T-cell (primary cell): Measurements from ENCODE around the gene NECTIN2. TPM values are rescaled to one million over a fixed set of nuclear protein-coding genes. Genes with fewer than 3 reads are reported as not detected.
A peak's percentile ranks its signal among the peaks of the same experiment; 100 is the strongest.

Source experiments
- ATAC-seq, 4 experiments: fragments of 200-7000 bp in 3 of 4; fragments of 150-1000 bp in 1 of 4; cut with Tn5 transposase; replicated peaks in 1 of 4; 1 replicate in 3 of 4; 2 replicates in 1 of 4; pipeline ENCODE4 v1.10.0; 2021; ENCODE audit warnings: moderate library complexity in 3 of 4, mild to moderate bottlenecking in 2 of 4, moderate number of reproducible peaks in 1 of 4
- CTCF ChIA-PET, 2 donors: fragments of 300-600 bp; sonication (Branson Sonifier 250); formaldehyde crosslinking; loops; one replicate each; lab custom pipeline; 2022; ENCODE audit warnings: antibody characterized with exemption in 2 of 2; lab: Charles Lee
- POLR2A ChIA-PET, 2 donors: fragments of 300-600 bp; sonication (Branson Sonifier 250); formaldehyde crosslinking; loops; one replicate each; lab custom pipeline; 2022; ENCODE audit warnings: antibody characterized with exemption in 2 of 2; lab: Charles Lee
- DNase-seq, 35 experiments: peaks; one replicate each; pipeline versions ENCODE4 v3.0.0 to v3.0.0-alpha.2; 2013 to 2023
- H3K27ac ChIP-seq: one replicate; pipeline ENCODE4 v1.5.1; 2013; ENCODE audit warnings: low read length
- H3K27me3 ChIP-seq, 2 experiments: replicated peaks in 1 of 2; 1 replicate in 1 of 2; 2 replicates in 1 of 2; pipeline versions ENCODE4 v1.6.1 to v1.7.0; 2013; ENCODE audit warnings: low read length in 1 of 2, mixed read lengths in 1 of 2; ENCODE audit not compliant: control insufficient read depth in 2 of 2, insufficient read depth in 2 of 2; ENCODE audit errors: extremely low read depth in 1 of 2
- H3K36me3 ChIP-seq, 2 donors: 1 replicate in 1 of 2; 2 replicates in 1 of 2; pipeline versions ENCODE4 v1.6.1 to v1.7.0; 2013; ENCODE audit warnings: low read length in 1 of 2; ENCODE audit not compliant: control insufficient read depth in 2 of 2, insufficient read depth in 1 of 2; ENCODE audit errors: extremely low read depth in 1 of 2
- H3K4me1 ChIP-seq, 2 experiments: 1 replicate in 1 of 2; 2 replicates in 1 of 2; pipeline versions ENCODE4 v1.6.1 to v1.7.0; 2013; ENCODE audit warnings: low read length in 2 of 2, mixed read lengths in 1 of 2; ENCODE audit not compliant: insufficient read depth in 2 of 2, control insufficient read depth in 1 of 2; ENCODE audit errors: extremely low read depth in 1 of 2
- H3K4me3 ChIP-seq, 2 donors: 1 replicate in 1 of 2; 2 replicates in 1 of 2; pipeline versions ENCODE4 v1.5.1 to v1.7.0; 2013; ENCODE audit warnings: mild to moderate bottlenecking in 2 of 2, low read length in 1 of 2, moderate library complexity in 1 of 2; ENCODE audit not compliant: control insufficient read depth in 1 of 2; ENCODE audit errors: extremely low read depth in 1 of 2
- H3K9me3 ChIP-seq: 2 replicates; pipeline ENCODE4 v1.7.0; 2013
- H3K27ac Mint-ChIP-seq, 2 donors: one replicate each; pipeline ENCODE4 v1.8.0; 2020 to 2021; ENCODE audit warnings: mild to moderate bottlenecking in 2 of 2, mixed read lengths in 2 of 2
- H3K27me3 Mint-ChIP-seq, 2 donors: one replicate each; pipeline ENCODE4 v1.8.0; 2021 to 2022; ENCODE audit warnings: mixed read lengths in 2 of 2
- H3K36me3 Mint-ChIP-seq: one replicate; pipeline ENCODE4 v1.8.0; 2021; ENCODE audit warnings: mixed read lengths
- H3K4me1 Mint-ChIP-seq, 3 donors: one replicate each; pipeline ENCODE4 v1.8.0; 2020 to 2022; ENCODE audit warnings: mixed read lengths in 3 of 3, mild to moderate bottlenecking in 1 of 3
- H3K4me3 Mint-ChIP-seq, 3 donors: one replicate each; pipeline ENCODE4 v1.8.0; 2020 to 2022; ENCODE audit warnings: mild to moderate bottlenecking in 3 of 3, mixed read lengths in 3 of 3, moderate library complexity in 3 of 3
- H3K9me3 Mint-ChIP-seq, 3 donors: one replicate each; pipeline ENCODE4 v1.8.0; 2020 to 2022; ENCODE audit warnings: mixed read lengths in 3 of 3
- WGBS: methylation state at CpG from one replicate; pipeline ENCODE4 v1.1.5; 2013; ENCODE audit warnings: missing lambda C conversion rate; ENCODE audit not compliant: insufficient coverage; 5-methylcytosine and 5-hydroxymethylcytosine counted together
- total RNA-seq, 35 experiments: library from RNA in 6 of 35; stranded (reverse) in 6 of 35; fragments of 120-200 nt in 1 of 35; gene quantifications; one replicate each; pipeline versions ENCODE4 v1.2.1 to v1.2.4 and lab custom pipeline; 2013 to 2026

Gene NECTIN2
- total RNA-seq, 5 donors from 2014 or later (not counting 1 experiment from before 2014, with no cell fraction given): 0.30 to 1.8 (median 1.4) TPM

DNA sequence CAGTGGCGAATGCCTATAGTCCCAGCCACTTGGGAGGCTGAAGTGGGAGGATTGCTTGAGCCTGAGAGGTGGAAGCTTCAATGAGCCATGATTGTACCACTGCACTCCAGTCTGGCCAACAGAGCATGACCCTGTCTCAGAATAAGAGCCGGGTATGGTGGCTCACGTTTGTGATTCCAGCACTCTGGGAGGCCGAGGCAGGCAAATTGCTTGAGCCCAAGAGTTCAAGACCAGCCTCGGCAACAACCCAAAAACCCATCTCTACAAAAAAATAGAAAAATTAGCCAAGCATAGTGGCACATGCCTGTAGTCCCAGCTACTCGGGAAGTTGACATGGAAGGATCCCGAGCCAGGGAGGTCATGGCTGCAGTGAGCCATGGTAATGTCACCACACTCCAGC lies 5.3 kb upstream of the NECTIN2 start:
- POLR2A ChIA-PET: interaction anchor here in 1 of 2 donors (0.6 kb wide), 1 partner anchor 37 kb away, joined by 3 read pairs; no protein-coding TSS in a partner anchor
- Histone ChIP-seq H3K27me3 (peaks cover 0 to 11% of the 10 kb centered on the region in 2 experiments), H3K4me3 (no peak overlapping the region), H3K9me3 (no peaks in the 10 kb centered on the region), H3K36me3 (no peaks in the 10 kb centered on the region), H3K4me1 (peaks cover 0 to 26% of the 10 kb centered on the region in 2 experiments), H3K27ac (no peak overlapping the region)
- Mint-ChIP-seq H3K27me3 (peaks cover 3 to 7% of the 10 kb centered on the region in 2 donors), H3K36me3 (no peaks in the 10 kb centered on the region), H3K4me1 (peaks cover 12 to 17% (median 17%) of the 10 kb centered on the region in 3 donors), H3K27ac (no peak overlapping the region), H3K4me3 (no peak overlapping the region), H3K9me3 (no peaks in the 10 kb centered on the region)
- CTCF ChIA-PET: interaction anchor here (0.6 to 0.7 kb wide), 4 partner anchors 14 to 192 kb away, joined by 3 to 8 read pairs (median 3); no protein-coding TSS in a partner anchor
- no peak for ATAC-seq
- WGBS: 80% methylated on average over 5 of the region's 7 CpGs
- DNase-seq: no peak

DNA sequence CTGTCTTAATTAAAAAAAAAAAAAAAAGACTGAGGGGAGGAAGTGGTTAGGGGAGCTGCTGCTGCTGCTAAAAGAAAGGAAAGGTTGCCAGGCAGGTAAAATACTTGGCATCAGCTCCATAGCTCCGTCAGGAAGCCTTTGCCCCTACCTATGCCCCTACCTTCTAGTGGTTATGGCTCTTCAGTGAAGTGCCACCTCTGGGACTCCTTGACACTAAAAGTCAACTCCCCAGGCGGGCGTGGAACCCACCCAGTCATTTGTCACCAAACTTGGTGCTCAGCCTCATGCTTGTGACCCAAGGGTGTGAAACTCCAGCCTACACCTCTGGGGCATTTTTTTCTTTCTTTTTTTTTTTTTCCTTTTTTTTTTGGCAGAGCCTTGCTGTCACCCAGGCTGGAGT lies 4.9 kb upstream of the NECTIN2 start:
- Histone ChIP-seq H3K9me3 (no peaks in the 10 kb centered on the region), H3K36me3 (no peaks in the 10 kb centered on the region), H3K4me1 (peaks cover 0 to 30% of the 10 kb centered on the region in 2 experiments), H3K4me3 (no peak overlapping the region), H3K27ac (no peak overlapping the region), H3K27me3 (peaks cover 0 to 11% of the 10 kb centered on the region in 2 experiments)
- Mint-ChIP-seq H3K27me3 (peaks cover 3 to 7% of the 10 kb centered on the region in 2 donors), H3K9me3 (no peaks in the 10 kb centered on the region), H3K27ac (no peak overlapping the region), H3K4me3 (no peak overlapping the region), H3K36me3 (no peaks in the 10 kb centered on the region), H3K4me1 (peaks cover 13 to 17% (median 17%) of the 10 kb centered on the region in 3 donors)
- WGBS: 14% methylated on average over 1 of the region's 3 CpGs
- ChIA-PET CTCF (interaction anchor here in 1 of 2 donors (0.6 to 0.7 kb wide), 2 partner anchors 14 to 179 kb away, joined by 3 read pairs; no protein-coding TSS in a partner anchor), POLR2A (interaction anchor here in 1 of 2 donors (0.6 kb wide), 1 partner anchor 37 kb away, joined by 3 read pairs; no protein-coding TSS in a partner anchor)
- ATAC-seq (no peak), DNase-seq (no peak)

DNA sequence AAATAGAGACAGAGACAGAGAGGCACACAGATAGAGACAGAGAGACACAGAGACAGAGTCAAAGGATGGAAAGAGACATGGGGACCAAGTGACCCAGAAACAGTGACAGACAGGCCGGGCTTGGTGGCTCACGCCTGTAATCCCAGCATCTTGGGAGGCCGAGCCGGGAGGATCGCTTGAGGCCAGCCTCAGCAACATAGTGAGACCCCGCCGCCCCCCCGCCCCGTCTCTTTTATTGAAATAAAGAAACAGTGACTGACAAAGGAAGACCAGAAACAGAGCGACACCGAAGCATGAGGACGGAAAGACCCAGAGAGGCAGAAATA lies 848 bp upstream of the NECTIN2 start:
- Mint-ChIP-seq H3K9me3 (no peaks in the 10 kb centered on the region), H3K4me1 (peaks cover 34 to 43% (median 36%) of the 10 kb centered on the region in 3 donors), H3K27ac (no peak overlapping the region), H3K27me3 (peaks cover 11 to 14% of the 10 kb centered on the region in 2 donors), H3K4me3 (peak overlapping the region; percentile 79 to 87 (median 81)), H3K36me3 (no peaks in the 10 kb centered on the region)
- H3K27me3 ChIP-seq: peaks cover 0 to 36% of the 10 kb centered on the region in 2 experiments
- ATAC-seq (peak in 1 of 4 experiments; percentile 1), DNase-seq (no peak)
- ChIA-PET POLR2A (no interaction called here), CTCF (interaction anchor here in 1 of 2 donors (0.9 to 1.0 kb wide), 3 partner anchors 75 to 214 kb away, joined by 3 to 4 read pairs (median 3); no protein-coding TSS in a partner anchor)
- no peaks in the 10 kb centered on the region for H3K9me3 ChIP-seq
- H3K36me3 ChIP-seq: no peaks in the 10 kb centered on the region
- peak overlapping the region in 1 of 2 donors; percentile 43 for H3K4me3 ChIP-seq
- 3% methylated on average over 5 of the region's 12 CpGs for WGBS
- no peak overlapping the region for H3K27ac ChIP-seq
- H3K4me1 ChIP-seq: peaks cover 0 to 50% of the 10 kb centered on the region in 2 experiments

DNA sequence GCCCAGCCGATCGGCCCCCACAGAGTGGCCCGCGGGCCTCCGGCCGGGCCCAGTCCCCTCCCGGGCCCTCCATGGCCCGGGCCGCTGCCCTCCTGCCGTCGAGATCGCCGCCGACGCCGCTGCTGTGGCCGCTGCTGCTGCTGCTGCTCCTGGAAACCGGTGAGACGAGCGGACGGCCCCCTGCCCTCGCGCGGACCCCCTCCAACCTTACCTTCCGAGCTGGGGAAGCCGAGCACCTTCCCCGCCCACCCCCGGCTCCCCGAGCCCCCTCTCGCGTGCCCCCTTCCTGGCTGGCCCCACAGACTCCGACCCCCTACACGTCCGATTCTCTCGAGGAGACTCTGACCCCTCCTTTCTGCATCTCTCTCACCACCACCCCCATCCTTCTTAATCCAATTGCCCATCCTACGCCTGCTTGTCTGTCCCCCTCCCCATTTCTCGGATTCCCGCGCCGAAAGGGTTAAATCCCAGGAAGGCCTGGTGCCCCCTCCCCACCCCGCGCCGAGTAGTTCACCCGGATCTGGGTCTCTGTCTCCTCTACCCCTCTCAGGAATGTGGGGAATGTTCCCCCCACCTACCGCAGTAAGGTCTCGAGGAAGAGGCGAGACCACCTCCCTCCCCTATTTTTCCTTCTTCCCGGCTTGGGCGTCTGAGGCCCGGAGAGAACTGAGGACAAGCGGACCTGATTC lies 502 bp downstream of the NECTIN2 start:
- H3K27ac ChIP-seq: no peak overlapping the region
- H3K4me3 Mint-ChIP-seq: peak overlapping the region; percentile 80 to 87 (median 81)
- no peaks in the 10 kb centered on the region for H3K9me3 Mint-ChIP-seq
- H3K27me3 Mint-ChIP-seq: peaks cover 11 to 14% of the 10 kb centered on the region in 2 donors
- peaks cover 27 to 43% (median 31%) of the 10 kb centered on the region in 3 donors for H3K4me1 Mint-ChIP-seq
- ChIA-PET POLR2A (no interaction called here), CTCF (interaction anchor here in 1 of 2 donors (0.9 kb wide), 1 partner anchor 62 kb away, joined by 4 read pairs; no protein-coding TSS in a partner anchor)
- H3K4me1 ChIP-seq: peaks cover 0 to 41% of the 10 kb centered on the region in 2 experiments
- H3K27me3 ChIP-seq: peaks cover 0 to 45% of the 10 kb centered on the region in 2 experiments
- H3K9me3 ChIP-seq: no peaks in the 10 kb centered on the region
- no peaks in the 10 kb centered on the region for H3K36me3 ChIP-seq
- peak overlapping the region in 1 of 2 donors; percentile 39 for H3K27ac Mint-ChIP-seq
- no peak for ATAC-seq
- peak overlapping the region; percentile 43 to 54 for H3K4me3 ChIP-seq
- under 1% methylated on average over 31 of the region's 51 CpGs for WGBS
- H3K36me3 Mint-ChIP-seq: no peaks in the 10 kb centered on the region
- no peak for DNase-seq

DNA sequence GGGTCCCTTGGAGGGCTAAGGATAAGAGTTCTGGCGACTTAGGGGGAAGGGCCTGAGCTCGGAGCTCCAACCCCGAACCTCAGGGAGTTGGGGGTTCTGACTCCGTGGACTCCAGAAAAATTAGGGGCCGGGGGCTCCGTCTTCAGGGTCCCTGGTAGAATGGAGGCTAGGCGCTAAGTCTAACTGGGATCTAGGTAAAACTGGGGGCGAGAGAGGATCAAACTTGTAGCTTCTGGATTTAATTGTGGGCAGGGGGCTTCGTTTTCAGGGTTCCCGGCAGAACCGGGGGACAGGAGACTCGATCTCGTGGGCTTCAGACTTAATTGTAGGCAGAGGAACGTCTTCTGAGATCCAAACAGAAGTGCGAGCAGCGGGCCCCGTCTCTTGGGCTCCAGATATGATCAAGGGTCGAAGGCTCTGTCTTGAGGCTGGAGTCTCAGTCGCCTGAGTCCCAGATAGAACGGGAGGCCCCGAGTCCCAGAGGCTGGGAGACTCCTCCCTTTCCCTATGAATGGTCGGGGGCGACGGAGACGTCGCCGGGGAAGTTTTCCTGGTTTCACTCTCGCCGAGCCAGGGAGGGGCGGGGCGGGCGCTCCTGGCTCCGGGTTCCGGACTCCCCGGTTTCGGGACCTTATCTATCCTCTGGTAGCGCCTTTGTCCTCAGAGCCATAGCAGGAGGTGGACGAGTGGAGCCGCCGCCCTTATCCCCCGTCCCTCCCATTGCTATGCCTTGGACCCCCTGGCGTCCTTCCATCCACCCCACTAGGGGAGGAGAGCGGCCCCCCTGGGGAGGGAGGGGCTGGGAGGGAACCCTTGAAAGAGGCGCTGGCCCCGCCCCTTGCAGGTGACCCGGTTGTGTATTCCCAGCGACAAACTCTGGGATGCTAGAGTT lies 1.3 kb downstream of the NECTIN2 start:
- POLR2A ChIA-PET: no interaction called here

More for the DNA sequence above, 1.3 kb downstream of the NECTIN2 start:
- no peaks in the 10 kb centered on the region for H3K9me3 Mint-ChIP-seq
- DNase-seq (peak in 2 of 35 experiments; percentile 4 to 32), ATAC-seq (no peak)
- 4% methylated on average over 32 of the region's 47 CpGs for WGBS
- H3K4me3 ChIP-seq: peak overlapping the region; percentile 24 to 42
- peaks cover 0 to 52% of the 10 kb centered on the region in 2 experiments for H3K27me3 ChIP-seq
- H3K36me3 Mint-ChIP-seq: no peaks in the 10 kb centered on the region
- H3K4me3 Mint-ChIP-seq: peak overlapping the region; percentile 69 to 87 (median 80)
- no peak overlapping the region for H3K27ac ChIP-seq
- H3K27ac Mint-ChIP-seq: peak overlapping the region in 1 of 2 donors; percentile 39
- peaks cover 0 to 39% of the 10 kb centered on the region in 2 experiments for H3K4me1 ChIP-seq
- peaks cover 11 to 14% of the 10 kb centered on the region in 2 donors for H3K27me3 Mint-ChIP-seq
- H3K36me3 ChIP-seq: no peaks in the 10 kb centered on the region
- no peaks in the 10 kb centered on the region for H3K9me3 ChIP-seq
- H3K4me1 Mint-ChIP-seq: peaks cover 27 to 43% (median 29%) of the 10 kb centered on the region in 3 donors
- CTCF ChIA-PET: interaction anchor here in 1 of 2 donors (0.6 to 0.7 kb wide), 2 partner anchors 43 to 82 kb away, joined by 3 read pairs; no protein-coding TSS in a partner anchor
